ENCODE data around the gene PLD6.

GRCh38 chr17:17170346-17170985 is 35.7 kb downstream of the PLD6 start:
- TF ChIP-seq CTCF (IDR thresholded peaks at IDR 0.05) = no peak
- no peak for TF ChIP-seq ATF1 (CRISPR knock-in tag; IDR thresholded peaks at IDR 0.05)
- TF ChIP-seq ATF3 (CRISPR knock-in tag; conservative IDR thresholded peaks at IDR 0.05) = no peak
- no peak for TF ChIP-seq ATF2 (CRISPR knock-in tag; IDR thresholded peaks at IDR 0.05; ENCODE audit: borderline replicate concordance, low read depth)
- TF ChIP-seq NFYB (CRISPR knock-in tag; conservative IDR thresholded peaks at IDR 0.05; ENCODE audit: low read depth) = no peak
- TF ChIP-seq, protein P1, sequence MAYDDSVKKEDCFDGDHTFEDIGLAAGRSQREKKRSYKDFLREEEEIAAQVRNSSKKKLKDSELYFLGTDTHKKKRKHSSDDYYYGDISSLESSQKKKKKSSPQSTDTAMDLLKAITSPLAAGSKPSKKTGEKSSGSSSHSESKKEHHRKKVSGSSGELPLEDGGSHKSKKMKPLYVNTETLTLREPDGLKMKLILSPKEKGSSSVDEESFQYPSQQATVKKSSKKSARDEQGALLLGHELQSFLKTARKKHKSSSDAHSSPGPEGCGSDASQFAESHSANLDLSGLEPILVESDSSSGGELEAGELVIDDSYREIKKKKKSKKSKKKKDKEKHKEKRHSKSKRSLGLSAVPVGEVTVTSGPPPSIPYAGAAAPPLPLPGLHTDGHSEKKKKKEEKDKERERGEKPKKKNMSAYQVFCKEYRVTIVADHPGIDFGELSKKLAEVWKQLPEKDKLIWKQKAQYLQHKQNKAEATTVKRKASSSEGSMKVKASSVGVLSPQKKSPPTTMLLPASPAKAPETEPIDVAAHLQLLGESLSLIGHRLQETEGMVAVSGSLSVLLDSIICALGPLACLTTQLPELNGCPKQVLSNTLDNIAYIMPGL (CRISPR knock-in tag; IDR thresholded peaks at IDR 0.05) = no peak
- no peak for TF ChIP-seq USF2 (CRISPR knock-in tag; IDR thresholded peaks at IDR 0.05)
- no peak for TF ChIP-seq TEAD1 (CRISPR knock-in tag; IDR thresholded peaks at IDR 0.05)
- TF ChIP-seq E2F4 (CRISPR knock-in tag; IDR thresholded peaks at IDR 0.05; ENCODE audit: borderline replicate concordance, low read depth) = no peak
- no peak for TF ChIP-seq ZNF281 (CRISPR knock-in tag; IDR thresholded peaks at IDR 0.05)
- TF ChIP-seq KAT7 (CRISPR knock-in tag; IDR thresholded peaks at IDR 0.05; ENCODE audit: borderline replicate concordance) = no peak

All from WTC11 (cell line).